Measurements from ENCODE around the gene INAFM1. TPM values are rescaled to one million over a fixed set of nuclear protein-coding genes. Genes with fewer than 3 reads are reported as not detected.

INAFM1 gene
- total RNA-seq, 1 experiment from 2014 or later: 8.1 TPM

GRCh38 chr19:47322058-47322457 lies 47.4 kb downstream of the INAFM1 start:
- DNase-seq (ENCODE audit: low spot score): no peak
- peaks cover 6% of the 10 kb centered on the region for H3K9me3 Mint-ChIP-seq
- POLR2A ChIA-PET: interaction anchor here (0.7 kb wide), 1 partner anchor 162 kb away, joined by 3 read pairs; no protein-coding TSS in a partner anchor

More at GRCh38 chr19:47322058-47322457, 47.4 kb downstream of the INAFM1 start:
- no peak overlapping the region for H3K27ac Mint-ChIP-seq
- no peak for ATAC-seq
- no peaks in the 10 kb centered on the region for H3K36me3 Mint-ChIP-seq
- H3K4me3 Mint-ChIP-seq: no peak overlapping the region
- CTCF ChIA-PET: interaction anchor here (1.0 kb wide), 1 partner anchor 27 kb away, joined by 3 read pairs; the partner anchor contains the start of gene DHX34
- no peak for TF ChIP-seq RELA (CRISPR knock-in tag; IDR thresholded peaks at IDR 0.05; ENCODE audit: borderline replicate concordance)
- no peak for TF ChIP-seq ATF2 (CRISPR knock-in tag; IDR thresholded peaks at IDR 0.05; ENCODE audit: borderline replicate concordance, low read depth)
- no peak for TF ChIP-seq TEAD4 (CRISPR knock-in tag; IDR thresholded peaks at IDR 0.05)
- TF ChIP-seq TCF7 (CRISPR knock-in tag; IDR thresholded peaks at IDR 0.05; ENCODE audit: low read depth): no peak
- no peak for TF ChIP-seq TP53 (CRISPR knock-in tag; IDR thresholded peaks at IDR 0.05)
- TF ChIP-seq FOXP4 (CRISPR knock-in tag; IDR thresholded peaks at IDR 0.05): no peak
- no peak for TF ChIP-seq ELF4 (CRISPR knock-in tag; IDR thresholded peaks at IDR 0.05; ENCODE audit: low read depth)
- TF ChIP-seq ERG (CRISPR knock-in tag; IDR thresholded peaks at IDR 0.05): no peak
- TF ChIP-seq FOXP1 (CRISPR knock-in tag; IDR thresholded peaks at IDR 0.05; ENCODE audit: borderline replicate concordance): no peak
- TF ChIP-seq ATF3 (CRISPR knock-in tag; conservative IDR thresholded peaks at IDR 0.05): no peak
- TF ChIP-seq NFYB (CRISPR knock-in tag; conservative IDR thresholded peaks at IDR 0.05; ENCODE audit: low read depth): no peak
- no peak for TF ChIP-seq CBFB (CRISPR knock-in tag; IDR thresholded peaks at IDR 0.05; ENCODE audit: low read depth)
- no peak for TF ChIP-seq IRF1 (CRISPR knock-in tag; IDR thresholded peaks at IDR 0.05)
- TF ChIP-seq E2F4 (CRISPR knock-in tag; IDR thresholded peaks at IDR 0.05; ENCODE audit: borderline replicate concordance, low read depth): no peak
- no peak for TF ChIP-seq ZNF671 (CRISPR knock-in tag; IDR thresholded peaks at IDR 0.05)
- no peak for TF ChIP-seq ETV6 (CRISPR knock-in tag; IDR thresholded peaks at IDR 0.05)
- no peak for TF ChIP-seq FOXJ3 (CRISPR knock-in tag; IDR thresholded peaks at IDR 0.05; ENCODE audit: borderline replicate concordance)
- H3K27me3 Mint-ChIP-seq (ENCODE audit: low read depth): no peaks in the 10 kb centered on the region
- no peaks in the 10 kb centered on the region for H3K4me1 Mint-ChIP-seq

Data from WTC11 (cell line).